Hepatocyte (in vitro differentiated cells): ENCODE data around the gene TTC27. TPM values are rescaled to one million over a fixed set of nuclear protein-coding genes. Genes with fewer than 3 reads are reported as not detected.

Source experiments
- DNase-seq: peaks from one replicate; pipeline ENCODE4 v3.0.0-alpha.2; 2016; ENCODE audit warnings: low spot score
- H2AFZ ChIP-seq: fragments of 200-600 bp; sonication (generic); 2 replicates; pipeline ENCODE4 v1.6.0; 2016; ENCODE audit warnings: antibody characterized with exemption, mild to moderate bottlenecking
- H3K27ac ChIP-seq: fragments of 200-600 bp; sonication (generic); 2 replicates; pipeline ENCODE4 v1.5.1; 2016; ENCODE audit warnings: mild to moderate bottlenecking
- H3K27me3 ChIP-seq: fragments of 200-600 bp; sonication (generic); 2 replicates; pipeline ENCODE4 v1.6.1; 2016
- H3K36me3 ChIP-seq: fragments of 200-600 bp; sonication (generic); replicated peaks from 2 replicates; pipeline ENCODE4 v1.5.1; 2016; ENCODE audit warnings: low read depth; ENCODE audit not compliant: insufficient read depth
- H3K4me1 ChIP-seq: fragments of 200-600 bp; sonication (generic); 2 replicates; pipeline ENCODE4 v1.5.1; 2016; ENCODE audit warnings: mild to moderate bottlenecking, moderate library complexity; ENCODE audit not compliant: insufficient read depth
- H3K4me2 ChIP-seq: fragments of 200-600 bp; sonication (generic); 2 replicates; pipeline ENCODE4 v1.6.0; 2016
- H3K4me3 ChIP-seq: fragments of 200-600 bp; sonication (generic); 2 replicates; pipeline ENCODE4 v1.5.1; 2016; ENCODE audit warnings: mild to moderate bottlenecking
- H3K79me2 ChIP-seq: fragments of 200-600 bp; sonication (generic); 2 replicates; pipeline ENCODE4 v1.6.0; 2017; ENCODE audit warnings: mild to moderate bottlenecking
- H3K9me2 ChIP-seq: fragments of 200-600 bp; sonication (generic); replicated peaks from 2 replicates; pipeline ENCODE4 v1.6.0; 2017; ENCODE audit warnings: mild to moderate bottlenecking; ENCODE audit not compliant: insufficient read depth
- H3K9me3 ChIP-seq: fragments of 200-600 bp; sonication (generic); 2 replicates; pipeline ENCODE4 v1.5.1; 2016; ENCODE audit warnings: low read depth, mild to moderate bottlenecking
- H4K20me1 ChIP-seq: fragments of 200-600 bp; sonication (generic); 2 replicates; pipeline ENCODE4 v1.6.0; 2016; ENCODE audit warnings: mild to moderate bottlenecking; ENCODE audit not compliant: insufficient read depth, poor library complexity, severe bottlenecking
- CTCF ChIP-seq: fragments of 200-600 bp; sonication (generic); IDR thresholded peaks from 2 replicates; pipeline ENCODE4 v1.5.1; 2016; ENCODE audit warnings: antibody characterized with exemption, mild to moderate bottlenecking; ENCODE audit not compliant: poor library complexity
- EZH2 ChIP-seq: fragments of 200-600 bp; sonication (generic); IDR thresholded peaks from 2 replicates; pipeline ENCODE4 v1.6.1; 2016; ENCODE audit warnings: antibody characterized with exemption, mild to moderate bottlenecking, borderline replicate concordance
- EZH2phosphoT487 ChIP-seq: fragments of 200-600 bp; sonication (generic); IDR thresholded peaks from one replicate; pipeline ENCODE4 v1.6.1; 2018; ENCODE audit warnings: antibody characterized with exemption, mild to moderate bottlenecking, low read depth, moderate library complexity; ENCODE audit not compliant: unreplicated experiment, severe bottlenecking
- WGBS: methylation state at CpG from one replicate; pipeline ENCODE4 v1.1.6; 2016; ENCODE audit warnings: low lambda C conversion rate; ENCODE audit errors: missing lambda C conversion rate; 5-methylcytosine and 5-hydroxymethylcytosine counted together
- polyA plus RNA-seq: library from polyadenylated mRNA; unstranded; fragments of >200 nt; fragmentation: Nextera tagmentation; extraction: Ambion mirVana; gene quantifications from 2 replicates; pipeline ENCODE4 v1.2.1, GENCODE V29; 2016
- total RNA-seq: library from RNA; depleted of rRNA; stranded (reverse); fragments of >200 nt; gene quantifications from 2 replicates; pipeline ENCODE4 v1.2.3, GENCODE V29; 2014

TTC27 gene
- total and polyA plus RNA-seq, 2 experiments from 2014 or later: 10.7 to 12.7 TPM

DNA sequence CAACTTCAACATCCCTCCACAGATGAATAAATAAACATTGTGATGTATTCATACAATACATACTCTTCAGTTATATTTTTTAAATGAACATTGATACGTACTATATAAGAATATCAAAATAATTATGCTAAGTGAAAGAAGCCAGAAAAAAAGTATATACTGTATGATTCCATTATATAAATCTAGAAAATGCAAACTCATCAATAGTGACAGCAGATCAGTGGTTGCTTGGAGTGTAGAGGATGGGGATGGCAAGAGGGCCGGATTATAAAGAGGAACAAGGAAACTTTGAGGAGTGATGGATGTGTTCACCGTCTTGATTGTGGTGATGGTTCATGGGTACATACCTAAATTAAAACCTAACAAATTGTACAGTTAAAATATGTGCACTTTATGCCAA, 3.0 kb upstream of the TTC27 start:
- no peak for TF ChIP-seq EZH2phosphoT487
- no peak for TF ChIP-seq CTCF
- TF ChIP-seq EZH2: no peak

GRCh38 chr2:32626639-32627221, 1.1 kb upstream of the TTC27 start:
- H3K36me3 ChIP-seq: no peaks in the 10 kb centered on the region
- H3K27ac ChIP-seq: no peak overlapping the region
- no peak overlapping the region for H3K4me3 ChIP-seq
- no peak for DNase-seq
- H3K9me3 ChIP-seq: no peaks in the 10 kb centered on the region
- no peaks in the 10 kb centered on the region for H3K27me3 ChIP-seq
- TF ChIP-seq CTCF: no peak
- no peak for TF ChIP-seq EZH2
- TF ChIP-seq EZH2phosphoT487: no peak
- H4K20me1 ChIP-seq: no peaks in the 10 kb centered on the region
- peak overlapping the region; percentile 92 for H3K4me2 ChIP-seq
- no peaks in the 10 kb centered on the region for H3K9me2 ChIP-seq
- peaks cover 8% of the 10 kb centered on the region for H3K79me2 ChIP-seq
- H3K4me1 ChIP-seq: peaks cover 3% of the 10 kb centered on the region
- WGBS: 70% methylated on average over 13 of the region's 13 CpGs
- H2AFZ ChIP-seq: peak overlapping the region; percentile 96

More for the DNA sequence above, 3.0 kb upstream of the TTC27 start:
- Histone ChIP-seq H3K27me3 (no peaks in the 10 kb centered on the region), H4K20me1 (no peaks in the 10 kb centered on the region), H3K9me2 (no peaks in the 10 kb centered on the region), H3K27ac (no peak overlapping the region), H2AFZ (no peak overlapping the region), H3K4me2 (no peak overlapping the region), H3K79me2 (peaks cover 8% of the 10 kb centered on the region), H3K36me3 (no peaks in the 10 kb centered on the region), H3K4me1 (peaks cover 3% of the 10 kb centered on the region), H3K9me3 (no peaks in the 10 kb centered on the region), H3K4me3 (no peak overlapping the region)
- no peak for DNase-seq
- WGBS: 98% methylated on average over 3 of the region's 3 CpGs

- H3K27me3 ChIP-seq: no peaks in the 10 kb centered on the region
- H3K4me2 ChIP-seq: peak overlapping the region; percentile 92
- TF ChIP-seq EZH2 (no peak), CTCF (peak; percentile 19)
- no peaks in the 10 kb centered on the region for H3K36me3 ChIP-seq
- peak overlapping the region; percentile 96 for H2AFZ ChIP-seq
- peaks cover 8% of the 10 kb centered on the region for H3K79me2 ChIP-seq
- peaks cover 3% of the 10 kb centered on the region for H3K4me1 ChIP-seq
- DNase-seq: peak; percentile 58
- H3K9me3 ChIP-seq: no peaks in the 10 kb centered on the region
- H3K4me3 ChIP-seq: peak overlapping the region; percentile 49
- H3K9me2 ChIP-seq: no peaks in the 10 kb centered on the region
- H4K20me1 ChIP-seq: no peaks in the 10 kb centered on the region
- under 1% methylated on average over 16 of the region's 16 CpGs for WGBS
- H3K27ac ChIP-seq: peak overlapping the region; percentile 64
Observed at GRCh38 chr2:32627441-32627813, 423 bp upstream of the TTC27 start.

DNA sequence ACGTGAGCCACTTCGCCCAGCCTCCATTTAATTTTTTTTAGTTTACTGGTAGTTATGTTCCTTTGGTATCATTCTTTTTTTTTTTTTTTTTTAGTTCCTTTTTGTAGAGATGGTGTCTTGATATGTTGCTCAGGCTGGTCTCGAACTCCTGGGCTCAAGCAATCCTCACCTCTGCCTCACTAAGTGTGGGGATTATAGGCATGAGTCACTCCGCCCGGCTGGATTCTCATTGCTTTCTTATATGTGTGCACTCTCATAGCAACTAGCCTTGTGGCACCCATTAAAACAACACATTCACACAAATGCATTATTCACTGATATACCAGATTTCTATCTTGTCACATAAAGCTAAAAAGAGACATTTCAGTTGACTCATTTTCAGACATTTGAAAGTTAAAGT, 4.2 kb downstream of the TTC27 start:
- no peaks in the 10 kb centered on the region for H3K9me2 ChIP-seq
- 86% methylated on average over 5 of the region's 5 CpGs for WGBS

More for the DNA sequence above, 4.2 kb downstream of the TTC27 start:
- Histone ChIP-seq H3K36me3 (no peaks in the 10 kb centered on the region), H4K20me1 (no peaks in the 10 kb centered on the region), H3K27me3 (no peaks in the 10 kb centered on the region), H3K4me2 (no peak overlapping the region), H3K79me2 (peaks cover 8% of the 10 kb centered on the region), H3K4me1 (peaks cover 1% of the 10 kb centered on the region), H2AFZ (no peak overlapping the region), H3K4me3 (no peak overlapping the region), H3K9me3 (no peaks in the 10 kb centered on the region), H3K27ac (no peak overlapping the region)
- no peak for TF ChIP-seq EZH2phosphoT487
- no peak for TF ChIP-seq EZH2
- no peak for TF ChIP-seq CTCF
- DNase-seq: no peak
